CD4-positive, alpha-beta T cell treated with Interleukin-15 for 4 hours (primary cell): ENCODE measurements around the gene GPLD1.
"Not testable (repeated sequence)": the region's sequence is repeated elsewhere in the genome, so short reads cannot be mapped to it uniquely, and the experiment has no call there.

Source experiments
- DNase-seq: peaks from one replicate; pipeline ENCODE4 v3.0.0-alpha.2; 2020; ENCODE audit warnings: low spot score

Gene GPLD1

DNA sequence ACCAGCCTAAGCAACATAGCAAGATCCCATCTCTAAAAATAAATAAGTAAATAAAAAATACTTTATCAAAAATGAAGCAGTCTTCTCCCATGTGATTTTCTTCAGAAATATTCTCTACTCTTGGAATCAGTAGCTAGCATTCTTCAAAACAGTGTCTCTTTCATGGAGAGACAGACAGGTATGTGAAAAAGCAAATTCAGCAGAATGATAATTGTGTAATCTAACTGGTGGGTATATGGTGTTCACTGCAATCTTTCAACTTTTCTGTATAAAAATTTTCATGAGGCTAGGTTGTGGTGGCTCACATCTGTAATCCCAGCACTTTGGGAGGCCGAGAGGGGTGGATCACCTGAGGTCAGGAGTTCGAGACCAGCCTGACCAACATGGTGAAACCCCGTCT is 78.8 kb downstream of the GPLD1 start:
- no peak for DNase-seq

DNA sequence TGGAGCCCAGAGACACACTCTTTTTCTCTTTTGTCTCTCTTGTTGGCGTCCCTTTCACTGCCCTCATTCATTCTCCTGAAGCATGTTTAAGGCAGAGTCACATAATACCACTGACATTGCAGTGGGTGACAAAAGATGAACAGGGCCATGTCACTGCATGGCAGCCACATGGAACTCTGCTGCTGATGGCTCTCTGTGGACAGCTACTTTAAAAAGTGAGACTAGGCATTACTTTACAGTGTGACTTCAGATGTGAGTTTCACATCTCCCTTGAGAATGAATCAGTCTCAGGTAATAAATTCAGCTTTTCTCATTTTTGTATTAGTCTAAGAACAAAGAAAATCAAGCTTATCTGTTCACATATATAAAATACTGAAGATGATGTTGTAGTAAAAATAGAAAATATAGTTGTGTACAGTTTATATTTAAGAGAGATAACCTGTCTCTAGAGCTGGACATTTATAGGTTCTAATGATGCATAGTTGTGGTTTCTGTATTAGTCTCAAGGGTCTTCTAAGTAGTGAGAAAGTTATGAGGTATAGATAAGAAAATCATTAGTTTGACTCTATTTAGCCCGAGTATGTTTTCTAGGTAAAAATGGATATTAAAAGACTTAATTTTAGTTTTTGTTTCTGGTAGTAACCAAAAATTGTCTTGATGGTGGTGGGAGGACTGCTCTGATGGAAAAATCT is 80.5 kb downstream of the GPLD1 start:
- DNase-seq: no peak

- no peak for DNase-seq
Observed at GRCh38 chr6:24405262-24405661, 84.1 kb downstream of the GPLD1 start.

DNA sequence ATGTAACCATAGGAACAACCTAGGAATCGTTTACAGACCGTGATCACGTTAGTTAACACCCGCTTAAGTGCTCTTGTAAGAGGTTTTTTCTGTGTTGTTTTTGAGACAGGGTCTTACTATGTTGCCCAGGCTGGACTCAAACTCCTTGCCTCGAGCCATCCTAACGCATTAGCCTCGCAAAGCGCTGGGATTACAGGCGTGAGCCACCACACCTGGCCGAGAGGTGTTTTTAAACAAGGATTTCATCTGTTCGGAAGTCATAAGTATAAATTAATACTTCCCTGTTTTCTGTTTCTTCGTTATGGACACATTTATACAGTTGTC is 85.9 kb downstream of the GPLD1 start:
- DNase-seq: no peak

DNA sequence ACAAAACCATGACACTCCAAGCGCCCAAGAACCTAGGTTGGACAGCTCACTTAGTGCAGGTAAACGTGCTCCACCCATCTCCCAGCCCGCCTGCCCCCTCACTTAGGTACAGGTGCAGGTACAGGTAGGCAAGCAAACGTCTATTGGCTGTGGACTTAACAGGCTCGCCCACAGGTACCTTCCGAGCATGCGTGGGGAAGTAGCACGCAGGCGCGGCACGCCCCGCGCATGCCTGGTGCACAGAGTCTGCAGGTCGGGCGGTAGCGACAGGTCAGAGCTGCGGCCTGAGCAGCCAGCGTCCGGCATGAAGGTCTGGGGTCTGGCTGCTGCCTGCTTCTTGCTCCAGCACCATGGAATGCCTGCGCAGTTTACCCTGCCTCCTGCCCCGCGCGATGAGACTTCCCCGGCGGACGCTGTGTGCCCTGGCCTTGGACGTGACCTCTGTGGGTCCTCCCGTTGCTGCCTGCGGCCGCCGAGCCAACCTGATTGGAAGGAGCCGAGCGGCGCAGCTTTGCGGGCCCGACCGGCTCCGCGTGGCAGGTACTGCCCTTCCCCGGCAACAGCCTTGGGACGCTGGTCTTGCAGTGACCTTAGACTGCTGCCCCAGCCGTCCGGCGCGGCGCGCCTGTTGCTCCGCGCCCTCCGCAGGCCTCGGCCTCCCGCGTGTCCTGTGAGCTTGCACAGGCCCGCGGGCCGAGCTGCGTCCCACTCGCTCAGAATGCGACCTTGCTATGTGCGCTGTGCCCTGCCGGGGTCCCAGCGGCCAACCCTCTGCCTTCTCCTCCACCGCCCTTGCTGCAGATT is 86.5 kb downstream of the GPLD1 start, which contains the start of gene MRS2:
Gene MRS2 (plus strand): TSS at position 240 of the 804 bp plus-strand sequence. CDS start 111 bp downstream, at position 351.
- peak; percentile 84 for DNase-seq

DNA sequence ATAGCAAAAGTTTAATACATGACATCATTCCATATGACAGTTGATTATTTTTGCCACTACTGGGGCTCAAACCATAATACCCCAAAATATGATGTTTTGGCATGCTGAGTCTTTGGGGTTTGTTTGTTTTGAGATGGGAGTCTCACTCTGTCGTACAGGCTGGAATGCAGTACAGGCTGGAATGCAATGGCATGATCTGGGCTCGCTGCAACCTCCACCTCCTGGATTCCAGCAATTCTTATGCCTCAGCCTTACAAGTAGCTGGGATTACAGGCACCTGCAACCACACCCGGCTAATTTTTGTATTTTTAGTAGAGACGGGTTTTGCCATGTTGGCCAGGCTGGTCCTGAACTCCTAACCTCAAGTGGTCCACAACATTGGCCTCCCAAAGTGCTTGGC is 87.9 kb downstream of the GPLD1 start:
- no peak for DNase-seq

GRCh38 chr6:24400045-24401039 is 89.0 kb downstream of the GPLD1 start:
- DNase-seq: not testable (repeated sequence)

- DNase-seq: no peak
Observed at GRCh38 chr6:24397631-24398030, 91.7 kb downstream of the GPLD1 start.

DNA sequence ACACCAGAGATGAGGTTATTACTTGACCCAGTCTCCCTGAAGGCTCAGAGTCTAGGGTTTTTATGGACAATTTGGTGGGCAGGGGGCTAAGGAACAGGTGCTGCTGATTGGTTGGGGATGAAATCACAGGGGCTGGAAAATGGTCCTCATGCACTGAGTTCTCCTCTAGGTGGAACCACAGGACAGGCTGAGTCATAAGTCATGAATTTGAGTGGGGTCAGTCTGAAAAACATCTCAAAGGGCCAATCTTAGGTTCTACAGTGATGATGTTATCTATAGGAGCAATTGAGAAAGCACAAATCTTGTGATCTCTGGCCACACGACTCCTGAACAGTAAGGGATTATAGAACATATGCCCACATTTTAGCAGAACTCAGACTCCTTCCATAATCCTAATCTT is 92.6 kb downstream of the GPLD1 start:
- DNase-seq: no peak

GRCh38 chr6:24394780-24395437 is 94.5 kb downstream of the GPLD1 start:
- DNase-seq: no peak

GRCh38 chr6:24394061-24394779 is 95.2 kb downstream of the GPLD1 start:
- DNase-seq: no peak

- no peak for DNase-seq
Observed at GRCh38 chr6:24391756-24392405, 97.5 kb downstream of the GPLD1 start.

GRCh38 chr6:24391208-24391607 is 98.2 kb downstream of the GPLD1 start:
- no peak for DNase-seq

DNA sequence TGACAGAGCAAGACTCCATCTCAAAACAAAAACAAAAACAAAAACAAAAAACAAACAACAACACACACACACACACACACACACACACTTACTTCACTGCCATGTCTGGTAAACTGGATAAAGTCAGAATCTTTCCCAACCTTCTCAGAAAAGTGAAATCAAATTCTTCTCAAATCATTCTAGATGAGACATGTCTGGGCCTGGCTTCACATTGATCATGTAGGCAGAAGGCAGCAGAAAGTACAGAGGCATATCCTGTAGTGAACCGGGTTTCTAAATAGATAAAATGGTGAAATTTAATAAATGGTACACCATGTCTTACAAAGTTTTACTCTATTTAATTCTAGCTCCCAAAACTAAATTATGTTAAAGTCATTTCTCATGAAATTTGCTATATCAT is 101.6 kb downstream of the GPLD1 start:
- DNase-seq: no peak

- no peak for DNase-seq
Observed at GRCh38 chr6:24385536-24386269, 103.7 kb downstream of the GPLD1 start.

DNA sequence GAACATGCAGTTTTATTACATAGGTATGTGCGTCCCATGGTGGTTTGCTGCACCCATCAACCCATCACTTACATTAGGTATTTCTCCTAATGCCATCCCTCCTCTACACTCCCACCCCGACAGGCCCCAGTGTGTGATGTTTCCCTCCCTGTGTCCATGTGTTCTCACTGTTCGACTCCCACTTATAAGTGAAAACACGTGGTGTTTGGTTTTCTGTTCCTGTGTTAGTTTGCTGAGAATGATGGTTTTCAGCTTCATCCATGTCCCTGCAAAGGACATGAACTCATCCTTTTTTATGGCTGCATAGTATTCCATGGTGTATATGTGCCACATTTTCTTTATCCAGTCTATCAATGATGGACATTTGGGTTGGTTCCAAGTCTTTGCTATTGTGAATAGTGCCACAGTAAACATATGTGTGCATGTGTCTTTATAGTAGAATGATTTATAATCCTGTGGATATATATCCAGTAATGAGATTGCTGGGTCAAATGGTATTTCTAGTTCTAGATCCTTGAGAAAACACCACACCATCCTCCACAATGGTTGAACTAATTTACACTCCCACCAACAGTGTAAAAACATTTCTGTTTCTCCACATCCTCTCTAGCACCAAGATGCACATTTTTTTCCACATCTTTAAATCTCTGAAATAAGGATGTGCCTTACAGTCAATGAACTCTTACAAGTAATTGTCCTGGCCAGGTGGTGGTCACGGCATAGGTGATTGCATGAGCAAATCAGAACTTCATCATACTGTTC is 104.8 kb downstream of the GPLD1 start:
- not testable (repeated sequence) for DNase-seq

GRCh38 chr6:24382891-24383494 is 106.4 kb downstream of the GPLD1 start:
- DNase-seq: not testable (repeated sequence)

DNA sequence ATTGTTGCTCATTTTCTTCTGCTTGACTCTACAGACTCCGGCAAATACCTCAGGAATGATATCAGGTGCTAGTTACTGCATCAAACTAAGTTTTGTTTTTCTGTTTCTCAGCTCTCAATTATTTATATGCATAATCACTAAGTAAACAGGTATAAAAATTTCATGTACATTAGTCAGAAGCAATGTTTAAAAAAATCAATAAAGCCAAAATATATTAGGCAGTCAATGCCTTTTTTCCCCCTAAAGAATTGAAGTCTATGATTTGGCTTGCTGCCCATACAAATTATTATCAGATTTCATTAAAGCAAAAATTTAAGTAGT is 107.2 kb downstream of the GPLD1 start:
- no peak for DNase-seq
